Measurements from ENCODE around the gene GAS7. TPM values are rescaled to one million over a fixed set of nuclear protein-coding genes. Genes with fewer than 3 reads are reported as not detected.

Gene GAS7
- total RNA-seq, 1 donor from 2014 or later: 39.8 TPM

DNA sequence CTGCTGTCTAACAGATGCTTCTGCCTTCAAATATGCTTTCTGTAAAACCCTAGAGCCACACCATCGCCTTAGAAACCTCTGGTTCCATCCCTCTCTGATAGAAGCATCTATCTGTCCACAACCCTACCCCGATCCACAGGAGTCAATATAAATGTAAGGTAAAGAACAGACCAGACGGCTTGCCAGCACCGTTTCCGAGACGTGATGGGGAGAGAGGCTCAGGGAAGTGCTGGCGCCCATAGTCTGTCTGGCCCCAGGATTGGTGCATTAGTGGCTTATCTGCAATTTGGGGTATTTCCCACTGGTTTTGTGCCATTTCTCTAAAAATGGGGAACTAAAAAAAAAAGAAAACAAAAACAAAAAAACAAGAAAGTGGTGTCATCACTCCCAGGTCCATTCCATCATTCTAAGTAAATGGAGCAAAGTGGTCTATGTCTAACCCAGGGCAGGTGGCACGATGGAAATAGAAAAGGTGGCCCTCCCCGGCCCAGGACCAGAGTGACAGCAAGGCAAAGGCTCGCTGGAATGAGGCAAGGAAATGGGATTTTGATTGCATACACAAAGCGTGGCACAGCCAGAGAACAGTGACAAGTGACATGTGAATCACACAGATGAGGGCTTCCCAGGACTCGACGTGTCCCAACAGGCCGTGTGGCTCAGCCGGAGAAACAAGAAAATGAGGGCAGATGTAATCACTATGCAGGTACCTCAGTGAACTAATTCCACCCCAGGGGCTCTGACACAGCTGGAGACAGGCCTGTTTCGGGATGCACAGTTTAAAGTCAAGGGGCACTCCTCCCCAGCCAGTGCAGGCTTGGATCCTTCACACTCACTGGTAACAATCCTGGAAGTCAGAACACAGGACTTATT lies 125.6 kb downstream of the GAS7 start:
- Mint-ChIP-seq H3K4me1 (peaks cover 2% of the 10 kb centered on the region), H3K27ac (no peak overlapping the region)
- CTCF ChIA-PET: no interaction called here

DNA sequence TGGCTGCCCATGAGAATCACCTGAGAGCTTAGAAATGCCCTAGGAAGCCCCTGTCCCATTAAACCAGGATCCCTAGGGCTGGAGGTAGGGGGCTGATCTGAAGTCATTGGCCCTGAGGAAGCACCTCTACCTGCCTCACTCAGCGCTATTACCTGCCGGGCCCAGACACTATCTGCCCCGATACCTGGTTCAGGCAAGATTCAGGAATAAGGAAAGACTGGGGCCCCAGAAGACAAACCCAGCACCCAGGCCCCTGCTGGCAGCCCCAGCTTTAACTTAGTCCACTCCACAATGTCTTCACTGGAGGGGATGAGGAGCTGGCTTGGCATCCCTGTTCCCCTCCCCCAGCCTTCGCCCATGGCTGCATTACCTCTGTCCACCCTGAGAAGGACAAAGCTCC lies 126.3 kb downstream of the GAS7 start:
- ChIA-PET CTCF (no interaction called here), POLR2A (interaction anchor here (0.5 kb wide), 1 partner anchor 55 kb away, joined by 3 read pairs; no protein-coding TSS in a partner anchor)
- Mint-ChIP-seq H3K9me3 (no peaks in the 10 kb centered on the region), H3K36me3 (ENCODE audit: low read depth) (no peaks in the 10 kb centered on the region), H3K4me1 (peaks cover 2% of the 10 kb centered on the region), H3K27ac (no peak overlapping the region), H3K4me3 (no peak overlapping the region), H3K27me3 (peaks cover 4% of the 10 kb centered on the region)
- TF ChIP-seq, protein P1, sequence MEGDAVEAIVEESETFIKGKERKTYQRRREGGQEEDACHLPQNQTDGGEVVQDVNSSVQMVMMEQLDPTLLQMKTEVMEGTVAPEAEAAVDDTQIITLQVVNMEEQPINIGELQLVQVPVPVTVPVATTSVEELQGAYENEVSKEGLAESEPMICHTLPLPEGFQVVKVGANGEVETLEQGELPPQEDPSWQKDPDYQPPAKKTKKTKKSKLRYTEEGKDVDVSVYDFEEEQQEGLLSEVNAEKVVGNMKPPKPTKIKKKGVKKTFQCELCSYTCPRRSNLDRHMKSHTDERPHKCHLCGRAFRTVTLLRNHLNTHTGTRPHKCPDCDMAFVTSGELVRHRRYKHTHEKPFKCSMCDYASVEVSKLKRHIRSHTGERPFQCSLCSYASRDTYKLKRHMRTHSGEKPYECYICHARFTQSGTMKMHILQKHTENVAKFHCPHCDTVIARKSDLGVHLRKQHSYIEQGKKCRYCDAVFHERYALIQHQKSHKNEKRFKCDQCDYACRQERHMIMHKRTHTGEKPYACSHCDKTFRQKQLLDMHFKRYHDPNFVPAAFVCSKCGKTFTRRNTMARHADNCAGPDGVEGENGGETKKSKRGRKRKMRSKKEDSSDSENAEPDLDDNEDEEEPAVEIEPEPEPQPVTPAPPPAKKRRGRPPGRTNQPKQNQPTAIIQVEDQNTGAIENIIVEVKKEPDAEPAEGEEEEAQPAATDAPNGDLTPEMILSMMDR (IDR thresholded peaks at IDR 0.05): no peak
- DNase-seq: no peak
- no peak for ATAC-seq (ENCODE audit: low read depth)
- intact Hi-C loops (cut with micrococcal nuclease): loop anchor here (2.0 kb wide), 1 partner anchor 15 kb away; no protein-coding TSS in a partner anchor

More for the DNA sequence above, 125.6 kb downstream of the GAS7 start:
- no peaks in the 10 kb centered on the region for H3K36me3 Mint-ChIP-seq (ENCODE audit: low read depth)
- H3K9me3 Mint-ChIP-seq: peaks cover 4% of the 10 kb centered on the region
- intact Hi-C loops (cut with micrococcal nuclease): loop anchor here (2.0 kb wide), 1 partner anchor 14 kb away; no protein-coding TSS in a partner anchor
- POLR2A ChIA-PET: no interaction called here
- peaks cover 4% of the 10 kb centered on the region for H3K27me3 Mint-ChIP-seq
- DNase-seq (no peak), ATAC-seq (ENCODE audit: low read depth) (no peak)
- no peak overlapping the region for H3K4me3 Mint-ChIP-seq
- TF ChIP-seq, protein P1 (IDR thresholded peaks at IDR 0.05): no peak

DNA sequence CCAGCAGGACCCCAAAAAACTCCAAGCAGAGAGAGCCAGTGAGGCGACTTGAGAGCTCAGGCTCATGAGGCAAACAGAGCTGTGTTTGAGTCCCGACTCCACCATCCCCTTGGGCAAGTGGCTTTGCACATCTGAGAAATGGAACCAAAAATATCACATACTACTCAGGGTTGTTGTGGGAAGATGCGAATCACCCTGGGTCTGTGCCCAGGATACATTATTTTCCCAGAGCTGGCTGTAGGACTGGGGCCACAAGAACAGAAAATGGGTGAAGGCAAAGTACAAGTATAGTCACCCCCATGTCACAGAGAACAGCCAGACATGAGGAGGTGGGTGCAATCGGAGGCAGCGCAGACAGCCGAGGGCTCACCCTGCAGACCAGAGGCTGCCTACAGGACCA lies 127.3 kb downstream of the GAS7 start:
- TF ChIP-seq, protein P1 (IDR thresholded peaks at IDR 0.05): no peak
- H3K9me3 Mint-ChIP-seq: no peaks in the 10 kb centered on the region
- DNase-seq (no peak), ATAC-seq (ENCODE audit: low read depth) (no peak)
- no peak overlapping the region for H3K27ac Mint-ChIP-seq
- peaks cover 4% of the 10 kb centered on the region for H3K27me3 Mint-ChIP-seq
- ChIA-PET CTCF (no interaction called here), POLR2A (no interaction called here)
- H3K4me3 Mint-ChIP-seq: no peak overlapping the region
- peaks cover 2% of the 10 kb centered on the region for H3K4me1 Mint-ChIP-seq
- intact Hi-C loops (cut with micrococcal nuclease): no loop called here
- H3K36me3 Mint-ChIP-seq (ENCODE audit: low read depth): no peaks in the 10 kb centered on the region

DNA sequence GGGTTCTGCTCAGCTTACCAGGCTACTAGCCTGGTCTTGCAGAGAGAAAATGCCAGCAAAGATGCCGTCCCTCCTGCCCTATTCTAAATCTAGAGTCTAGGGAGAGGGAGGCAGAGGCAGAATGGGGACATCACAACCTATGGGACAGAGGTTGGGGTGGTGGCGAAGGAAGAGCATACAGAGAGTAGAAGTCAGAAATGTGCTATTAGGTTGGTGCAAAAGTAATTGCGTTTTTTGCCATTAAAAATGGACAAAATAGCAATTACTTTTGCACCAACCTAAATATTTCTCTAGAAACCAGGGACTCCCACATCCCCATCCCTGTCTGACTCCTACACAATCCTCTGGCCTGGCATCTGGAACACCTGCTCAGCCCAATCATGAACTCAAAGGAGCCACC lies 127.7 kb downstream of the GAS7 start:
- TF ChIP-seq, protein P1 (IDR thresholded peaks at IDR 0.05): no peak
- no peaks in the 10 kb centered on the region for H3K36me3 Mint-ChIP-seq (ENCODE audit: low read depth)
- CTCF ChIA-PET: no interaction called here
- no peak overlapping the region for H3K27ac Mint-ChIP-seq
- no peak overlapping the region for H3K4me3 Mint-ChIP-seq
- intact Hi-C loops (cut with micrococcal nuclease): no loop called here
- DNase-seq (no peak), ATAC-seq (ENCODE audit: low read depth) (no peak)
- H3K4me1 Mint-ChIP-seq: peaks cover 2% of the 10 kb centered on the region
- peaks cover 2% of the 10 kb centered on the region for H3K9me3 Mint-ChIP-seq
- peaks cover 4% of the 10 kb centered on the region for H3K27me3 Mint-ChIP-seq
- POLR2A ChIA-PET: no interaction called here

DNA sequence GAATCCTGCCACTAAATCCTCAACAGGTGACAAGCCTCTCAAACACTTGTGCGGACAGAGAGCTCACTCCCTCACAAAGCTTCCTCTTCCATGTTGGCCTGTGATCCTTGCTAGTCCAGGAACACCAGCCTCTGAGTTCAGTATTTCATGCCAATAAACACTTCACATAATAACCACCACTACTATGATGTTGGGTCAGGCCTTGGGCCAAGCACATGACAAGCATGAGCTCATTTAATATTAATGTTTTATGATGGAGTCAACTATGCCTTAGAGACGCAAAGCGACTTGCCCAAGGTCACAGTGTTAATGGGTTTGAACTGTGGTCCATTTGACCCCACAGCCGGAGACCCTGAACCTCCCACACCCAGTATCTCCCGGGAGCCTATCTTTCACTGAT lies 129.1 kb downstream of the GAS7 start:
- Mint-ChIP-seq H3K36me3 (ENCODE audit: low read depth) (no peaks in the 10 kb centered on the region), H3K27ac (no peak overlapping the region), H3K4me3 (no peak overlapping the region), H3K27me3 (peaks cover 4% of the 10 kb centered on the region), H3K9me3 (peaks cover 8% of the 10 kb centered on the region), H3K4me1 (peaks cover 10% of the 10 kb centered on the region)
- ChIA-PET CTCF (no interaction called here), POLR2A (no interaction called here)
- ATAC-seq (ENCODE audit: low read depth): no peak
- no peak for DNase-seq
- intact Hi-C loops (cut with micrococcal nuclease): no loop called here
- TF ChIP-seq, protein P1 (IDR thresholded peaks at IDR 0.05): no peak
